Lower lobe of right lung (tissue), 2 donors: ENCODE measurements around the gene KIF15. TPM values are rescaled to one million over a fixed set of nuclear protein-coding genes. Genes with fewer than 3 reads are reported as not detected.
A peak's percentile ranks its signal among the peaks of the same experiment; 100 is the strongest.

Experiments used
- ATAC-seq, 2 donors: fragments of 200-7000 bp; cut with Tn5 transposase; one replicate each; pipeline ENCODE4 v1.9.1; 2020 to 2022; ENCODE audit warnings: mild to moderate bottlenecking in 2 of 2, moderate library complexity in 2 of 2
- DNase-seq: peaks from one replicate; pipeline ENCODE4 v3.0.0-alpha.2; 2020
- H3K27ac ChIP-seq: fragments of 200-600 bp; one replicate; pipeline ENCODE4 v1.8.0; 2022
- H3K27me3 ChIP-seq: fragments of 200-600 bp; one replicate; pipeline ENCODE4 v1.8.0; 2022; ENCODE audit warnings: low read depth
- H3K36me3 ChIP-seq: fragments of 200-600 bp; one replicate; pipeline ENCODE4 v1.8.0; 2022; ENCODE audit warnings: mild to moderate bottlenecking
- H3K4me1 ChIP-seq: fragments of 200-600 bp; one replicate; pipeline ENCODE4 v1.8.0; 2022
- H3K4me3 ChIP-seq: fragments of 200-600 bp; one replicate; pipeline ENCODE4 v1.8.0; 2022; ENCODE audit warnings: mild to moderate bottlenecking
- H3K9me3 ChIP-seq: fragments of 200-600 bp; one replicate; pipeline ENCODE4 v1.8.0; 2022
- intact Hi-C: fragments of 100-400 bp; cut with DNase I; formaldehyde crosslinking; loops from one replicate; pipeline ENCODE4 v1.11.0; 2022
- long read RNA-seq: library from polyadenylated mRNA; unstranded; transcript quantifications from one replicate; pipeline ENCODE4 v2.0.0, GENCODE V29; 2021
- total RNA-seq: library from RNA; stranded (reverse); fragmentation: NEBNext Ultra II Directional; extraction: Animal tissue kit (Norgen Biotek cat#: 25700); gene quantifications from one replicate; pipeline ENCODE4 v1.2.1, GENCODE V29; 2021
- TF ChIP-seq, protein P1 (sequence below): fragments of 200-600 bp; IDR thresholded peaks from one replicate; pipeline ENCODE4 v1.8.0; 2022; ENCODE audit warnings: antibody characterized with exemption, mild to moderate bottlenecking
- donor health status: DM: no; HTN: yes; CAD: no; lungs with severe emphysema.

Gene KIF15, protein sequence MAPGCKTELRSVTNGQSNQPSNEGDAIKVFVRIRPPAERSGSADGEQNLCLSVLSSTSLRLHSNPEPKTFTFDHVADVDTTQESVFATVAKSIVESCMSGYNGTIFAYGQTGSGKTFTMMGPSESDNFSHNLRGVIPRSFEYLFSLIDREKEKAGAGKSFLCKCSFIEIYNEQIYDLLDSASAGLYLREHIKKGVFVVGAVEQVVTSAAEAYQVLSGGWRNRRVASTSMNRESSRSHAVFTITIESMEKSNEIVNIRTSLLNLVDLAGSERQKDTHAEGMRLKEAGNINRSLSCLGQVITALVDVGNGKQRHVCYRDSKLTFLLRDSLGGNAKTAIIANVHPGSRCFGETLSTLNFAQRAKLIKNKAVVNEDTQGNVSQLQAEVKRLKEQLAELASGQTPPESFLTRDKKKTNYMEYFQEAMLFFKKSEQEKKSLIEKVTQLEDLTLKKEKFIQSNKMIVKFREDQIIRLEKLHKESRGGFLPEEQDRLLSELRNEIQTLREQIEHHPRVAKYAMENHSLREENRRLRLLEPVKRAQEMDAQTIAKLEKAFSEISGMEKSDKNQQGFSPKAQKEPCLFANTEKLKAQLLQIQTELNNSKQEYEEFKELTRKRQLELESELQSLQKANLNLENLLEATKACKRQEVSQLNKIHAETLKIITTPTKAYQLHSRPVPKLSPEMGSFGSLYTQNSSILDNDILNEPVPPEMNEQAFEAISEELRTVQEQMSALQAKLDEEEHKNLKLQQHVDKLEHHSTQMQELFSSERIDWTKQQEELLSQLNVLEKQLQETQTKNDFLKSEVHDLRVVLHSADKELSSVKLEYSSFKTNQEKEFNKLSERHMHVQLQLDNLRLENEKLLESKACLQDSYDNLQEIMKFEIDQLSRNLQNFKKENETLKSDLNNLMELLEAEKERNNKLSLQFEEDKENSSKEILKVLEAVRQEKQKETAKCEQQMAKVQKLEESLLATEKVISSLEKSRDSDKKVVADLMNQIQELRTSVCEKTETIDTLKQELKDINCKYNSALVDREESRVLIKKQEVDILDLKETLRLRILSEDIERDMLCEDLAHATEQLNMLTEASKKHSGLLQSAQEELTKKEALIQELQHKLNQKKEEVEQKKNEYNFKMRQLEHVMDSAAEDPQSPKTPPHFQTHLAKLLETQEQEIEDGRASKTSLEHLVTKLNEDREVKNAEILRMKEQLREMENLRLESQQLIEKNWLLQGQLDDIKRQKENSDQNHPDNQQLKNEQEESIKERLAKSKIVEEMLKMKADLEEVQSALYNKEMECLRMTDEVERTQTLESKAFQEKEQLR (N-terminal part only)
- total RNA-seq, result 1.3 TPM
- long read RNA-seq, partial matches to known transcripts, result 0 of 3 reads
- long read RNA-seq, other reads (novel, unspliced or antisense), result 3 of 3 reads

DNA sequence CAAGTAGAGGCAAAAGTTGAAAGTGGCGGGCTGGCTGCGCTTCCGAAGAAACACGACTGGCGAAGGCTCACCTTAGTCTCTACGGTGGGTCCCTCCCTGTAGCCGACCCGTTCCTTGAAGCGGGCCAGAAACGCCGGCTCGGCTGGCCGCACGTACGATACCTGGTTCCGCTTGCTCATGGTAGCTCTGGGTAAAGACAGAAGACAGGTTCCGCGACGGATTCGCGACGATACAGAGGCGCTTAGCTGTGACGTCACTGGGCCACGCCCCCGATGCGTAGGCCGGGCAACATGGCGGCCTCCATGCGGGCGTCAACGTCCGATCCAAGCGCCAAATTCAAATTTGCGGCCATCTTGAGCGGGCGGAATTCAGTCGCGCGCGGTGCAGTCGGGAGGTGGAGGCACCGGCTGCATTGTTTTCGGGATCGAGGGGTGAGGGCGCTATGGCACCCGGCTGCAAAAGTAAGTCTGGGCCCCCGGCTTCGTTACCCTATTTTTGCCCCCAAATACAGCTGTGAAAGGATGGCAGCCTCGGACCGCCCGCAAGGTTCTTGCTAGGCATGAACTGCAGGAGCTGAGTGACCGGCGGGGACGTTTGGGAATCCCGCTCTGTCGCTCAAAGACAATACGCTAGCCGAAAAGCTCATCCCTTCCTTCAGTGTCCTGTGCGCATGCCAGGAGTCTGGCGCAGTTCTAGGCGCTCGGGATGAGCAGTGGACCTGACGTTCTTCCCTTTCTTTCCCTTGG lies at the start of gene KIF15, which contains the start of gene KIAA1143:
TSS of gene KIF15 (plus strand) at position 371 of the 746 bp plus-strand sequence. CDS start at position 443, 72 bp downstream.
TSS of gene KIAA1143 (minus strand) at position 196 of the 746 bp plus-strand sequence. CDS start at position 179, 17 bp downstream.
- H3K36me3 ChIP-seq, result no peaks in the 10 kb centered on the region
- intact Hi-C loops, result no loop called here
- peaks cover 18% of the 10 kb centered on the region for H3K4me1 ChIP-seq
- DNase-seq (peak; percentile 98), ATAC-seq (peak; percentile 100)
- peak within 1 kb of the TSS; percentile 82 for H3K27ac ChIP-seq
- no peaks in the 10 kb centered on the region for H3K27me3 ChIP-seq
- H3K4me3 ChIP-seq, result peak within 1 kb of the TSS; percentile 87
- TF ChIP-seq, protein P1, sequence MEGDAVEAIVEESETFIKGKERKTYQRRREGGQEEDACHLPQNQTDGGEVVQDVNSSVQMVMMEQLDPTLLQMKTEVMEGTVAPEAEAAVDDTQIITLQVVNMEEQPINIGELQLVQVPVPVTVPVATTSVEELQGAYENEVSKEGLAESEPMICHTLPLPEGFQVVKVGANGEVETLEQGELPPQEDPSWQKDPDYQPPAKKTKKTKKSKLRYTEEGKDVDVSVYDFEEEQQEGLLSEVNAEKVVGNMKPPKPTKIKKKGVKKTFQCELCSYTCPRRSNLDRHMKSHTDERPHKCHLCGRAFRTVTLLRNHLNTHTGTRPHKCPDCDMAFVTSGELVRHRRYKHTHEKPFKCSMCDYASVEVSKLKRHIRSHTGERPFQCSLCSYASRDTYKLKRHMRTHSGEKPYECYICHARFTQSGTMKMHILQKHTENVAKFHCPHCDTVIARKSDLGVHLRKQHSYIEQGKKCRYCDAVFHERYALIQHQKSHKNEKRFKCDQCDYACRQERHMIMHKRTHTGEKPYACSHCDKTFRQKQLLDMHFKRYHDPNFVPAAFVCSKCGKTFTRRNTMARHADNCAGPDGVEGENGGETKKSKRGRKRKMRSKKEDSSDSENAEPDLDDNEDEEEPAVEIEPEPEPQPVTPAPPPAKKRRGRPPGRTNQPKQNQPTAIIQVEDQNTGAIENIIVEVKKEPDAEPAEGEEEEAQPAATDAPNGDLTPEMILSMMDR, result no peak
- peaks cover 3% of the 10 kb centered on the region for H3K9me3 ChIP-seq

DNA sequence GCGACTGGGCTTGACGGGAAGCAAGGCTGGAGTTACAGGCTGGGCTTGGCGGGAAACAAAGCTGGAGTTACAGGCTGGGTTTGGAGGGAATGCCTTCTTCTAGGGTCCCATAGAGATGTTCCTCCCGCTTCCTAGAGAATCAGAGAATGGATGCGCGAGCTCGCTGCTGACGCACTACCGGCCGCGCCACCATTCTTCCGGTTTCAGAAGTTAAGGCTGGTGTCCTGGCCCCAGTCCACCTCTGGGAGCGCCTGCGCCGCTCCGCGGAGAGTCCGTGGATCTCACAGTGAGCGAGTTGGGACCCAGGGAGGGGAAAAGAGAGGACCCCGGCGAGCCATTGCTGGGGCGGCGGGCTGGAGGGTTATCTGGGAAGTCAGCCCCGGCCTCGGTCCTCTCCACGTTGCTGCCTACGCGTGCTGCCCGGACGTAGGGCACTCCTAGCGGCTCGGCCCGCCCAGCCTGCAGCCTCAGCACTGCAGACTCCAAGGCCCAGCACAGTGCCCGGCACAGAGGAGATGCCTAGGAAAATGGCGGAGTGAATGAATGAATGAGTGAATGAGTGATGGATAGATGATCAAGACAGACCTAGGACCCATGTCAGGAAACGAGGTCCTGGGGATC lies 49.0 kb upstream of the KIF15 start, which contains the start of gene ZNF502:
TSS of gene ZNF502 (plus strand) at position 206 of the 621 bp plus-strand sequence. CDS start 7,602 bp downstream, outside the sequence.
- peaks cover 38% of the 10 kb centered on the region for H3K9me3 ChIP-seq

DNA sequence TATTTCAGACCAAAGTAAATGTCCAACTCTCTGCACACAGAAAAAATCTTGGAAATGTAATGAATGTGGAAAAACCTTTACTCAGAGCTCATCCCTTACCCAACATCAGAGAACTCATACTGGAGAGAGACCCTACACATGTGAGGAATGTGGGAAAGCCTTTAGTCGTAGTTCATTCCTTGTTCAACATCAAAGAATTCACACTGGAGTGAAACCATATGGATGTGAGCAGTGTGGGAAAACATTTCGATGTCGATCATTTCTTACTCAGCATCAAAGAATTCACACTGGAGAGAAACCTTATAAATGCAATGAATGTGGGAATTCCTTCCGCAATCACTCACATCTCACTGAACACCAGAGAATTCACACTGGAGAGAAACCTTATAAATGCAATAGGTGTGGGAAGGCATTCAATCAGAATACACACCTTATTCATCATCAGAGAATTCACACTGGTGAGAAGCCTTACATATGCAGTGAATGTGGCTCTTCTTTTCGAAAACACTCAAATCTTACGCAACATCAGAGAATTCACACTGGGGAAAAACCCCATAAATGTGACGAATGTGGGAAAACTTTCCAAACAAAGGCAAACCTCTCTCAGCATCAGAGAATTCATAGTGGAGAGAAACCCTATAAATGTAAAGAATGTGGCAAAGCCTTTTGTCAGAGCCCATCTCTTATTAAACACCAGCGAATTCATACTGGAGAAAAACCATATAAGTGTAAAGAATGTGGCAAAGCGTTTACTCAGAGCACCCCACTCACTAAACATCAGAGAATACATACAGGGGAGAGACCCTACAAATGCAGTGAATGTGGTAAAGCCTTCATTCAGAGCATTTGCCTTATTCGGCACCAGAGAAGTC lies 40.1 kb upstream of the KIF15 start:
- DNase-seq (no peak), ATAC-seq (no peak)
- TF ChIP-seq, protein P1, result no peak
- H3K36me3 ChIP-seq, result peaks cover 18% of the 10 kb centered on the region
- intact Hi-C loops, result no loop called here
- peaks cover 100% of the 10 kb centered on the region for H3K9me3 ChIP-seq
- H3K27ac ChIP-seq, result no peak overlapping the region
- no peaks in the 10 kb centered on the region for H3K27me3 ChIP-seq
- no peaks in the 10 kb centered on the region for H3K4me1 ChIP-seq
- H3K4me3 ChIP-seq, result no peak overlapping the region

More for the DNA sequence above, 49.0 kb upstream of the KIF15 start, which contains the start of gene ZNF502:
- ATAC-seq (peak; percentile 96 to 99), DNase-seq (peak; percentile 89)
- Histone ChIP-seq H3K27me3 (peaks cover 4% of the 10 kb centered on the region), H3K27ac (peak within 1 kb of the TSS; percentile 69), H3K4me3 (peak within 1 kb of the TSS; percentile 74), H3K4me1 (peaks cover 5% of the 10 kb centered on the region), H3K36me3 (no peaks in the 10 kb centered on the region)
- TF ChIP-seq, protein P1, result peak; percentile 41
- intact Hi-C loops, result no loop called here

DNA sequence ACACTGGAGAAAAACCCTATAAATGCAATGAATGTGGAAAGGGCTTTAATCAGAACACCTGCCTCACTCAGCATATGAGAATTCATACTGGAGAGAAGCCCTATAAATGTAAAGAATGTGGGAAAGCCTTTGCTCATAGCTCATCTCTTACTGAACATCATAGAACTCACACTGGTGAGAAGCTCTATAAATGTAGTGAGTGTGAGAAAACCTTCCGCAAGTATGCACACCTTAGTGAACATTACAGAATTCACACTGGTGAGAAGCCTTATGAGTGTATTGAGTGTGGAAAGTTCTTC lies 39.5 kb upstream of the KIF15 start:
- H3K4me3 ChIP-seq, result no peak overlapping the region
- intact Hi-C loops, result no loop called here
- H3K27me3 ChIP-seq, result no peaks in the 10 kb centered on the region
- H3K27ac ChIP-seq, result no peak overlapping the region
- peaks cover 100% of the 10 kb centered on the region for H3K9me3 ChIP-seq
- H3K4me1 ChIP-seq, result no peaks in the 10 kb centered on the region
- no peak for DNase-seq
- no peak for ATAC-seq
- H3K36me3 ChIP-seq, result peaks cover 18% of the 10 kb centered on the region
- TF ChIP-seq, protein P1, result no peak
